HG03045 (cell line): Measurements from ENCODE around the gene NALCN.

Experiments
- ATAC-seq: cut with Tn5 transposase; IDR thresholded peaks from one replicate; pipeline ENCODE4 v1.9.1; 2021; ENCODE audit warnings: mild to moderate bottlenecking, moderate library complexity; ENCODE audit not compliant: unreplicated experiment

The NALCN gene

GRCh38 chr13:101140936-101141335, 275.4 kb downstream of the NALCN start:
- no peak for ATAC-seq

- no peak for ATAC-seq
These were observed 276.1 kb downstream of the NALCN start for GRCh38 chr13:101140087-101140770.

GRCh38 chr13:101139081-101139480, 277.2 kb downstream of the NALCN start:
- ATAC-seq = no peak

GRCh38 chr13:101127741-101128353, 288.5 kb downstream of the NALCN start:
- ATAC-seq = peak; percentile 74

GRCh38 chr13:101123028-101123427, 293.3 kb downstream of the NALCN start:
- no peak for ATAC-seq

GRCh38 chr13:101121608-101122007, 294.7 kb downstream of the NALCN start:
- no peak for ATAC-seq

- no peak for ATAC-seq
These were observed 296.3 kb downstream of the NALCN start for GRCh38 chr13:101120007-101120406.

- ATAC-seq = no peak
These were observed 299.5 kb downstream of the NALCN start for GRCh38 chr13:101116826-101117225.

GRCh38 chr13:101116341-101116740, 300.0 kb downstream of the NALCN start:
- ATAC-seq = no peak

GRCh38 chr13:101115762-101116171, 300.5 kb downstream of the NALCN start:
- ATAC-seq = no peak

GRCh38 chr13:101111894-101112293, 304.4 kb downstream of the NALCN start:
- no peak for ATAC-seq

- ATAC-seq = no peak
These were observed 307.3 kb downstream of the NALCN start for GRCh38 chr13:101109005-101109404.

GRCh38 chr13:101098873-101099272, 317.4 kb downstream of the NALCN start:
- no peak for ATAC-seq

- no peak for ATAC-seq
These were observed 323.3 kb downstream of the NALCN start for GRCh38 chr13:101092985-101093384.

- no peak for ATAC-seq
These were observed 326.0 kb downstream of the NALCN start for GRCh38 chr13:101090287-101090686.

GRCh38 chr13:101085551-101085950, 330.8 kb downstream of the NALCN start:
- no peak for ATAC-seq

- no peak for ATAC-seq
These were observed 333.9 kb downstream of the NALCN start for GRCh38 chr13:101082441-101082840.

GRCh38 chr13:101080616-101081015, 335.7 kb downstream of the NALCN start:
- ATAC-seq = no peak

- no peak for ATAC-seq
These were observed 351.0 kb downstream of the NALCN start for GRCh38 chr13:101065329-101065728.

- ATAC-seq = no peak
These were observed 356.5 kb downstream of the NALCN start for GRCh38 chr13:101059793-101060192.

- ATAC-seq = no peak
These were observed 357.5 kb downstream of the NALCN start for GRCh38 chr13:101058841-101059240.

GRCh38 chr13:101053301-101054093, 362.8 kb downstream of the NALCN start:
- no peak for ATAC-seq
